C4-2B (cell line): Measurements from ENCODE around the gene CACUL1.

Experiments used
- CTCF ChIP-seq: fragments of 450-650 bp; conservative IDR thresholded peaks from 2 replicates; pipeline ENCODE4 v1.5.1; 2017; ENCODE audit warnings: mild to moderate bottlenecking
- ZFX ChIP-seq: fragments of 450-650 bp; IDR thresholded peaks from 2 replicates; pipeline ENCODE4 v1.6.1; 2017

GRCh38 chr10:118712080-118712479 is 42.7 kb downstream of the CACUL1 start:
- TF ChIP-seq CTCF (no peak), ZFX (no peak)
